KG1 (cell line): Measurements from ENCODE around the gene KIAA1671.
"Not testable (repeated sequence)": the region's sequence is repeated elsewhere in the genome, so short reads cannot be mapped to it uniquely, and the experiment has no call there.

Source experiments
- DNase-seq: peaks from one replicate; lab custom pipeline; 2025; lab: John Stamatoyannopoulos, UW

Gene KIAA1671

GRCh38 chr22:24951942-24952836 is at the start of gene KIAA1671:
TSS of gene KIAA1671 (plus strand) at chr22:24952716. CDS start at chr22:25028000, 75,284 bp downstream.
- peak; percentile 30 for DNase-seq

GRCh38 chr22:24905909-24906308 is 46.6 kb upstream of the KIAA1671 start:
- no peak for DNase-seq

GRCh38 chr22:24907101-24907500 is 45.4 kb upstream of the KIAA1671 start:
- not testable (repeated sequence) for DNase-seq

GRCh38 chr22:24920029-24920428 is 32.5 kb upstream of the KIAA1671 start:
- no peak for DNase-seq

GRCh38 chr22:24925586-24926427 is 26.7 kb upstream of the KIAA1671 start:
- no peak for DNase-seq

GRCh38 chr22:24926428-24926725 is 26.1 kb upstream of the KIAA1671 start:
- DNase-seq, result no peak

- no peak for DNase-seq
Observed at GRCh38 chr22:24926849-24927579, 25.5 kb upstream of the KIAA1671 start.

- DNase-seq, result no peak
Observed at GRCh38 chr22:24928322-24928721, 24.2 kb upstream of the KIAA1671 start.

- no peak for DNase-seq
Observed at GRCh38 chr22:24930678-24931077, 21.8 kb upstream of the KIAA1671 start.

GRCh38 chr22:24935771-24936483 is 16.6 kb upstream of the KIAA1671 start:
- no peak for DNase-seq

- DNase-seq, result no peak
Observed at GRCh38 chr22:24937114-24937513, 15.4 kb upstream of the KIAA1671 start.

- DNase-seq, result peak; percentile 22
Observed at GRCh38 chr22:24938741-24939341, 13.7 kb upstream of the KIAA1671 start.

GRCh38 chr22:24942301-24942700 is 10.2 kb upstream of the KIAA1671 start:
- DNase-seq, result no peak

- DNase-seq, result no peak
Observed at GRCh38 chr22:24944217-24944937, 8.1 kb upstream of the KIAA1671 start.

GRCh38 chr22:24945430-24945829 is 7.1 kb upstream of the KIAA1671 start:
- no peak for DNase-seq

GRCh38 chr22:24947383-24947782 is 5.1 kb upstream of the KIAA1671 start:
- DNase-seq, result no peak

GRCh38 chr22:24947881-24948280 is 4.6 kb upstream of the KIAA1671 start:
- DNase-seq, result no peak

- DNase-seq, result no peak
Observed at GRCh38 chr22:24948356-24949202, 3.9 kb upstream of the KIAA1671 start.

GRCh38 chr22:24950272-24950902 is 2.1 kb upstream of the KIAA1671 start:
- no peak for DNase-seq
